ENCODE measurements around the gene PODNL1.

PODNL1 gene

GRCh38 chr19:13881692-13882418 lies 56.4 kb downstream of the PODNL1 start:
- no peak overlapping the region for H3K4me3 ChIP-seq (ENCODE audit: control insufficient read depth, low read depth, low read length)
- TF ChIP-seq CTCF (IDR thresholded peaks at IDR 0.05; ENCODE audit: control insufficient read depth, insufficient read depth, low read depth, low read length, missing control alignments): no peak
- DNase-seq (ENCODE audit: low read depth): no peak

GRCh38 chr19:13881251-13881691 lies 56.9 kb downstream of the PODNL1 start:
- DNase-seq (ENCODE audit: low read depth): no peak
- no peak for TF ChIP-seq CTCF (IDR thresholded peaks at IDR 0.05; ENCODE audit: control insufficient read depth, insufficient read depth, low read depth, low read length, missing control alignments)
- no peak overlapping the region for H3K4me3 ChIP-seq (ENCODE audit: control insufficient read depth, low read depth, low read length)

Data from AG09309 (cell line).